Peyer's patch (tissue), 4 donors: ENCODE results near the gene IRF8. TPM values are rescaled to one million over a fixed set of nuclear protein-coding genes. Genes with fewer than 3 reads are reported as not detected.
"Not testable (repeated sequence)": the region's sequence is repeated elsewhere in the genome, so short reads cannot be mapped to it uniquely, and the experiment has no call there.

ENCODE experiments used
- DNase-seq, 3 donors: peaks; one replicate each; pipeline ENCODE4 v3.0.0-alpha.2; 2017 to 2019
- H3K27ac ChIP-seq, 4 donors: fragments of 200-600 bp; sonication (generic); one replicate each; pipeline ENCODE4 v1.5.1; 2016 to 2019
- H3K27me3 ChIP-seq, 2 donors: fragments of 200-600 bp; sonication (generic); one replicate each; pipeline ENCODE4 v1.5.1; 2019
- H3K36me3 ChIP-seq, 3 donors: fragments of 200-600 bp; sonication (generic); one replicate each; pipeline ENCODE4 v1.5.1; 2016 to 2019
- H3K4me1 ChIP-seq, 4 donors: fragments of 200-600 bp; sonication (generic); one replicate each; pipeline ENCODE4 v1.5.1; 2016 to 2019
- H3K4me3 ChIP-seq, 4 donors: fragments of 200-600 bp; sonication (generic); 1 replicate in 3 of 4; 2 replicates in 1 of 4; pipeline ENCODE4 v1.5.1; 2016 to 2019; ENCODE audit warnings: mild to moderate bottlenecking in 1 of 4
- H3K9me3 ChIP-seq, 4 donors: fragments of 200-600 bp; sonication (generic); one replicate each; pipeline ENCODE4 v1.5.1; 2016 to 2019; ENCODE audit warnings: mild to moderate bottlenecking in 1 of 4
- CTCF ChIP-seq, 6 experiments: fragments of 450-650 bp in 4 of 6; fragments of 200-600 bp in 2 of 6; sonication (generic) in 1 of 6; IDR thresholded peaks; one replicate each; pipeline ENCODE4 v1.5.1; 2017 to 2019; ENCODE audit warnings: antibody characterized with exemption in 6 of 6, mild to moderate bottlenecking in 3 of 6, moderate library complexity in 1 of 6
- POLR2A ChIP-seq, 2 donors: fragments of 450-650 bp; IDR thresholded peaks; one replicate each; pipeline ENCODE4 v1.5.1; 2017; ENCODE audit warnings: antibody characterized with exemption in 2 of 2, mild to moderate bottlenecking in 2 of 2, moderate library complexity in 2 of 2
- total RNA-seq, 4 donors: library from RNA; depleted of rRNA; stranded (reverse); fragments of >200 nt; gene quantifications; one replicate each; pipeline ENCODE4 v1.1.0, GENCODE V29; 2016

The IRF8 gene
- total RNA-seq, 4 donors from 2014 or later: 39.8 to 191 (median 93.2) TPM

- Histone ChIP-seq H3K27me3 (no peaks in the 10 kb centered on the region), H3K4me1 (no peaks in the 10 kb centered on the region), H3K9me3 (no peaks in the 10 kb centered on the region), H3K27ac (no peak overlapping the region), H3K4me3 (no peak overlapping the region), H3K36me3 (no peaks in the 10 kb centered on the region)
- peak in 1 of 3 donors; percentile 11 for DNase-seq
- TF ChIP-seq POLR2A (IDR thresholded peaks at IDR 0.05) (no peak), CTCF (IDR thresholded peaks at IDR 0.05) (no peak)
Observed at GRCh38 chr16:85853547-85854545, 45.1 kb upstream of the IRF8 start.

- Histone ChIP-seq H3K9me3 (no peaks in the 10 kb centered on the region), H3K4me3 (no peak overlapping the region), H3K4me1 (no peaks in the 10 kb centered on the region), H3K36me3 (no peaks in the 10 kb centered on the region), H3K27me3 (no peaks in the 10 kb centered on the region), H3K27ac (no peak overlapping the region)
- no peak for DNase-seq
- TF ChIP-seq POLR2A (IDR thresholded peaks at IDR 0.05): no peak
- TF ChIP-seq CTCF (IDR thresholded peaks at IDR 0.05): no peak
Observed at GRCh38 chr16:85854935-85855334, 44.0 kb upstream of the IRF8 start.

GRCh38 chr16:85856079-85856478 is 42.9 kb upstream of the IRF8 start:
- Histone ChIP-seq H3K36me3 (no peaks in the 10 kb centered on the region), H3K27ac (no peak overlapping the region), H3K4me1 (no peaks in the 10 kb centered on the region), H3K4me3 (no peak overlapping the region), H3K27me3 (no peaks in the 10 kb centered on the region), H3K9me3 (no peaks in the 10 kb centered on the region)
- DNase-seq: no peak
- TF ChIP-seq POLR2A (IDR thresholded peaks at IDR 0.05): no peak

GRCh38 chr16:85856585-85856984 is 42.4 kb upstream of the IRF8 start:
- TF ChIP-seq CTCF (IDR thresholded peaks at IDR 0.05) (no peak), POLR2A (IDR thresholded peaks at IDR 0.05) (no peak)
- Histone ChIP-seq H3K4me3 (no peak overlapping the region), H3K4me1 (no peaks in the 10 kb centered on the region), H3K27ac (no peak overlapping the region), H3K36me3 (no peaks in the 10 kb centered on the region), H3K27me3 (no peaks in the 10 kb centered on the region), H3K9me3 (no peaks in the 10 kb centered on the region)
- peak in 2 of 3 donors; percentile 13 to 35 for DNase-seq

GRCh38 chr16:85857406-85857805 is 41.6 kb upstream of the IRF8 start:
- H3K9me3 ChIP-seq: no peaks in the 10 kb centered on the region
- no peak overlapping the region for H3K4me3 ChIP-seq
- no peaks in the 10 kb centered on the region for H3K27me3 ChIP-seq
- DNase-seq: peak in 1 of 3 donors; percentile 35
- no peaks in the 10 kb centered on the region for H3K36me3 ChIP-seq
- TF ChIP-seq CTCF (IDR thresholded peaks at IDR 0.05): no peak
- no peak for TF ChIP-seq POLR2A (IDR thresholded peaks at IDR 0.05)
- H3K4me1 ChIP-seq: no peaks in the 10 kb centered on the region
- no peak overlapping the region for H3K27ac ChIP-seq

GRCh38 chr16:85858571-85858970 is 40.4 kb upstream of the IRF8 start:
- not testable (repeated sequence) for H3K27me3 ChIP-seq, H3K4me1 ChIP-seq, H3K9me3 ChIP-seq, H3K4me3 ChIP-seq, H3K27ac ChIP-seq, DNase-seq, H3K36me3 ChIP-seq
